NCI-H187 treated with DMSO at 0.1 percent for 48 hours (cell line): ENCODE measurements around the gene BNIP1.

Source experiments
- DNase-seq: peaks from one replicate; lab custom pipeline; 2025; lab: John Stamatoyannopoulos, UW

Gene BNIP1

DNA sequence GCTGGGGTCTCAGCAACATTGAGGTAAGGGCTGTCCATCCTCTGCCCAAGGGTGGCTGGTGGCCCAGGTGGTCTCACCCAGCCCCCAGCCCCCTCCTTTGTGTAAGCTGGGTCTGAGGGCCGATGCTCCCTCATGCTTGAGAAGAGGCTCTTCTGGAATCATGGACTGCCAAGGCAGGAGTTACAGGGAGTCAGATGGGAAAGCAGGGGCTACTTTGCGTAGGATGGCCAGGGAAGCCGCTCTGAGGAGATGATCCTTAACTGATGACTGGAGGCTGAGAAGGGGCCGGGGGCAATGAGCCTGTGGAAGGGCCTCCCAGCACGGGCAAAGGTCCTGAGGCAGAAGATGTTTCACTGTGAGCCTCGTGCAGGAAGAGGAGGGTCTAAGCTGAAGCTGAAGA is 67.0 kb downstream of the BNIP1 start:
- no peak for DNase-seq

GRCh38 chr5:173213236-173213933 is 69.1 kb downstream of the BNIP1 start:
- no peak for DNase-seq
